IPS DF 4.7 (cell line): ENCODE results near the gene TCTN2.

ENCODE experiments used
- DNase-seq: peaks from one replicate; pipeline ENCODE4 v3.0.0-alpha.2; 2013; ENCODE audit warnings: low spot score; ENCODE audit errors: extremely low read depth

Gene TCTN2

DNA sequence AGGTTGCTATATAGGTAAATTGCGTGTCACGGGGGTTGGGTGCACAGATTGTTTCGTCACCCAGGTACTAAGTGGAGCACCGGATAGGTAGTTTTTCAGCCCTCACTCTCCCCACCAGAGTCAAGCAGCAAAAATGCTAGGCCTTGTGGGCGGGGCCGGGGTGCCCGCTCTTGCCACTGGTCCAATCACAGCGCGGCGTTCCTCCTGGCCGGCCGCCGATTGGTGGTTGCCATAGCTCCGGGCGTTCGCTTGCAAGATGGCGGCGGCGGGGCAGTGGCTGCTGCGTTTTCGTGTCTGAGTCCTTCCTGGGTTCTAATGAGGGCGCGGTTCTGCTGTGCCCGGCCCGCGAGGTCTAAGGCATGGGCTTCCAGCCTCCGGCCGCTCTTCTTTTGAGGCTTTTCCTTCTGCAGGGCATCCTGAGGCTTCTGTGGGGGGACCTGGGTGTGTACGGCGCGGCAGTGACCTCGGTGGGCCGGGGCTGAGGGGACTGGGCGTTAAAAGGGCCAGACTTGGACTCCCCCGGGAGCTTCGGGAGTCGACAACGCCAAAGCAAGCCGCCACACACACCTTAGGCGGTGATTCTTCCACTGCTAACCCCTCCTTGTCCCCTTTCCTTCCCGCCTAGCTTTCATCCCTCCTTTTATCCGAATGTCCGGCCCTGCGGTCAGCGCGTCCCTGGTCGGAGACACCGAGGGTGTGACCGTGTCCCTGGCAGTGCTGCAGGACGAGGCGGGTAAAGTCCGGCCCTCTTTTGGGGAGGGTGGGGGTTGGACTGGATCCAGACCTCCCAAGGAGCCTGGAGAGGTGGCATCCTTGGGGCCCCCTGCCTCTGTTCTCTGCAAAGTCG lies at the start of gene TCTN2:
TCTN2 (plus strand) TSS at position 232 of the 847 bp plus-strand sequence; CDS start at position 360, 128 bp downstream.
- DNase-seq, result peak; percentile 74

DNA sequence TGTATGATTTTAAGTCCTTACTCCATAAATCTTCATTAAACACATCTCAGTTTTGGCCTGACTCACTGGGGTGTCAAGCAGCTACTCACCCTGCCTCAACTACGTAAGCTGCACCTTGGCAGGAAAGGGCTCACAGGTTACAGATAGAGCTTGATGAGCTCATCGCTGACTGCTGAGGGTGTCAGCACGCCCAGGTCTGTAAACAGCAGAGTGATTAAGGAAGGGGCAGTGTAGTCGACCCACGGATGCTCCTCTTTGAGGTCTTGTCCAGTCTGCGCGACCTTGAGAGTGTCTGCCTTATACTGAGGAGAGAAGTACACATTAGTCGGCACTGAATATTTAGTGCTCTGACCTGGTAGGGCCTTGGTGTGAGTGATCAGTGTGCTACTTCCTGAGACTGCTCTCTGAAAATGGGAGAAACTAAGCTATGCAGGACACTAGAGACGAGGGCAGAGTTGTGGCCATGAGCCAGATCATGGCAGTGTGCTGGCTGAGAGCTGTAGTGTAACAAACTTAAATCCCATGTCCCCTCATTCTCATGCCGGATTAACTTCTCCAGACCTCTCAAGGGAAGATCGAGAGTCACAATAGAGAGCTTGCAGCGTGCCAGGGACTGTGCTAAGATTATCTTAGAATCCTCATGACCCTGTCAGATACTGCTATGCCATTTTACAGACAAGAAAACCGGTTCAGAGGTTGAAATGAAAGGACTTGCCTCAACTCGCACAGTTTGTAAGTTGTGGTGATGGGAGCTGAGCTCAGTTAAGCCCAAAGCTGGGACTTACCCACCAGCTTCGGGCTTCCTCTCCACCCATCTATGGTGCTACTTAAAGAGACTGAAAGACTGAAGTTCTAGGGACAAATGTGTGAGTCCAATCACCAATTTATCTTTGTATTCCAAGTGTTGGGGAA lies 49.0 kb upstream of the TCTN2 start:
- DNase-seq, result no peak

DNA sequence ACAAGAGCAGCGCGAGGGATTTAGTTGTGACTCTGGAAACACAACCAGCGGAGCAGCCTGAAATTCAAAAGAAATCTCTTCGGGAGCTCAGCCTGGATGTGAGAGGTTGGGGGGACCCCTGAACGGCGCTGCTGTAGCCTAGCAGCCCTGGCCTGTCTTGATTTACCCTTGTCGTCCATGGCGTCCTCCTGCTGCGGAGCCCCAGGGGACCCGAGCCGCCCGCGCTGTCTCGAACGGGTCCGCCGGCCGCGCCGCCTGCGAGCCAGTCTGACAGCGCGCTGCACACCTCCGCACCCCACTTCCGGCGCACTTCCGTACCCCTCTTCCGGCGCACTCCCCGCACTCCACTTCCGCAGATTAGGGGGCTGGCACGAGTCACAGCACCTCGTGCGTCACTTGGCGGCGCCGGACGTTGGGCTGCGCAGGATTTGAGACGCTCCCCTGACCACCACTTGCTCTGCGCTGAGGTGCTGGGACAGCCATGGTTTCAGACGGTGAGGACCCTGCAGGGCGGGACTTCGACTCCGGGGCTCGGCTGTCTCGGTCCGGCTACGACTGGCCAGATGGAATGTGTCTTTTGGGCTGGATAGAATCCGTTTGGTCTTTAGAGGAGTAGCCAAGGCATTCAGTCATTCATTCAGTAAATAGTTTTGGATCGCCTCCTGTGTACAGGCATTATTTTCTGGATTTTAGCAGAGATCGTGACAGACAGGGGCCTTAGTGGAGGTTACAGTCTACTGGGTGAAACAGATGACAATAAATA lies 37.4 kb upstream of the TCTN2 start, which contains the start of the genes EIF2B1 and GTF2H3:
EIF2B1 (minus strand) TSS at position 308 of the 763 bp plus-strand sequence; CDS start at position 179, 129 bp downstream.
GTF2H3 (plus strand) TSS at position 451 of the 763 bp plus-strand sequence; CDS start at position 482, 31 bp downstream.
- peak; percentile 92 for DNase-seq

DNA sequence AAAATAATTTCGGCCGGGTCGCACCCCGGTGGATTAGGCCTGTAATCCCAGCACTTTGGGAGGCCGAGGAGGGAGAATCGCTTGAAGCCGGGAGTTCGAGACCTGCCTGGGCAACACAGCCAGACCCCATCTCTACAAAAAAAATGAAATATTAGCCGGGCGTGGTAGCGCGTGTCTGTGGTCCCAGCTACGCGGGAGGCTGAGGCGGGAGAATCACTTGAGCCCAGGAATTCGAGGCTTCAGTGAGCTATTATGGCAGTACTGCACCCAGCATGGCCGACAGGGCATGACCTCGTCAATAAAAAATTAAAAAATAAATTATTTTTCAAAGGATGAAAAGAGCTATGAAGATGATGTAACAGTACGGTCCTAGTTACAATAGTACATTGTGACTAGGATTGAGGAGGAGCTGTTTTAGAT lies 36.8 kb upstream of the TCTN2 start:
- no peak for DNase-seq

DNA sequence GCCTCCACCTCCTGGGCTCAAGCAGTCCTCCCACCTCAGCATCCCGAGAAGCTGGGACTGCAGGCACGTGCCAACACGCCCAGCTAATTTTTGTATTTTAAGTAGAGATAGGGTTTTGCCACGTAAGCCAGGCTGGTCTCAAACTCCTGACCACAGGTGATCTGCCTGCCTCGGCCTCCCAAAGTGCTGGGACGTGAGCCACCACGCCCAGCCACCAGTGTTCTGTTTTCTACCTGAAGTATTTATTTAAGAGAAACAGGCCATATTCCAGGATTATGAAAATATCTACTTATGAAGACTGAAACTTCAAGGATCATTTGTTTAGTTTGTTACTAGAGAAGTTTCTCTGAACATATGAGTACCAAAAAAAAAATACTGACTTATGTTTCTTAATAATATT lies 27.0 kb upstream of the TCTN2 start:
- DNase-seq, result no peak

DNA sequence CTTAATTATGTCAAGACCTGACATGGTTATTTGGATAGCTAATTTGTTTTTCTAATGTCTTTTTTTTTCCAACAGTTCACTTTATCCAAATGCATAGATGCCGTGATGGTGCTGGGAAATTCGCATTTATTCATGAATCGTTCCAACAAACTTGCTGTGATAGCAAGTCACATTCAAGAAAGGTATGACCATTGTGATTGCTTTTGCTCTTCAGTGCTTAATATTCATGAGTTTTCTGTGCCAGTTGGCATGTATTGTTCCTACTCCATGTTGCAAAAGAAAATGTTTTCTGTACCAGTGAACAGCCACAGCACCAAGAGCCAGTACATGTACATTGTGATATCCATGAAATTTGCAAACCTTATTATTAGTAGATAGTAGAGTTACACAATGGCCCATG lies 25.5 kb upstream of the TCTN2 start:
- no peak for DNase-seq

DNA sequence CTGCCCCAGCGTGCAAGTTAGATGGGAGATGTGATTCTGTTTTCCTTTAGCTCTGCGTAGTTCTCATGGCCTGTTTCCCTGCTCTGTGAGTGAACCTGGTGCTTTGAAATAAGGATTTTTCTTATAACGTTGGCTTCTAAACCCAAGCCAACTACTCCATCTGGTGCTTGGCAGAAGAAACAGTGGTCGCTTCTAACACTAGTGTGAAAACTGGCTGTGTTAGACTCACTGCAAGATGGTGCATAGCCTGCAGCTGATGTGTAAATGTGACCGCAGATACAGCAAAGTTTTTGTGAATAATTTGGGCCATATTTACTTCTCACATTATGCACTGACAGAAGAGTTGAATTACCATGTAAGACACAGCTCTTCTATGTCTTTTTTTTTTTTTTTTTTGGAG lies 25.0 kb upstream of the TCTN2 start:
- no peak for DNase-seq

DNA sequence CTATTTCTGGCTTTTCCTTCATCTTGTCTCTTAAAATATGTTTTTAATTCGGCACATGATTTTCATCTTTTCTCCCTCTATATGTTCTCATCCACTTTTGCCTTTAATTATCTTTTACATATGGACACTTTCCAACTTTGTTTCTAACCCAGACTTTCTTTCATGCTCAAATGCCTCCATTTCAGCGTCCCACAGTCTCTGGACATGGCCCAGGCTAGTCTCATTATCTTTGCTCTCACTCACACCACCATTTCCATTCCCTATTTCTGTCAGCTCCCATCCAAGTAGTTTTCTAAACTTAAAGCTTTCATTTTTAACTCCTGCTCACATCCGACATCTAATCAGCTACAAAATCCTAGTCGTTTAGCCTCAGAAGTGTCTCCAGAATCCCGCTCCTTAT lies 22.5 kb upstream of the TCTN2 start:
- no peak for DNase-seq

DNA sequence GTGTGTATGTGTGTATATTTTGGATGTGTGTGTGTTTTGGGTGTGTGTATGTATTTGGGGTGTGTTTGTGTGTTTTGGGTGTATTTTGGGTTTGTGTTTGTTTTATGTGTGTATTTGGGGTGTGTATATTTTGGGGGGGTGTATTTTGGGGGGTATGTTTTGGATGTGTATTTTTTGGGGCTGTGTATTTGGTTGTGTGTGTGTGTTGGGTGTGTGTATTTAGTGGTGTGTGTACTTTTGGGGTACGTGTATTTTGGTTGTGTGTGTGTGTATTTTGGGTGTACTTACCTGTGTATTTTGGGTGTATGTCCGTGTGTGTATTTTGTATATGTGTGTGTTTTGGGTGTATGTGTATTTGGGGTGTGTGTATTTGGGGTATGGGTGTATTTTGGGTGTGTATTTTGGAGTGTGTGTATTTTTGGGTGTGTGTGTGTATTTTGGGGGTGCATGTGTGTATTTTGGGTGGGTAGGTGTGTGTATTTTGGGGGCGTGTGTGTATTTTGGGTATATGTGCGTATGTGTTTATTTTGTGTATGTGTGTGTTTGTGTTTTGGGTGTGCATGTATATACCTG lies 16.7 kb upstream of the TCTN2 start:
- DNase-seq, result no peak

DNA sequence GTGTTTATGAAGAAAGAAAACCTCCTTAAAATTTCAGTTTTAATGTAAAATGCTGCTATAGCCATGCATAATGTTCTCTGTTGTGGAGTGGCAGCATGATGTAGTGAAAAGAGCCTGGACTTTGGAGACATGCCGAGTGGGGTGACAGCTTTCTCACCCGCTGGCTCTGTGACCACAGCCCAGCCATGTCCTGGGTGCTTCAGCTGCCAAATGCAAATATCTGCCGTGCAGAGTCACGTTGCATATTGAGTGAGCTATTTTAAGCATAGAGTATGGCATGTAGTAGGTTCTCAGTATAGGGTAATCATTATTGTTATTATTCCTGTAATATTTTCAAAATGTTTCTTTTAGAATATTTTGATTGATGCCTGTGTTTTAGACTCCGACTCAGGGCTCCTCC lies 15.5 kb upstream of the TCTN2 start:
- DNase-seq, result no peak

DNA sequence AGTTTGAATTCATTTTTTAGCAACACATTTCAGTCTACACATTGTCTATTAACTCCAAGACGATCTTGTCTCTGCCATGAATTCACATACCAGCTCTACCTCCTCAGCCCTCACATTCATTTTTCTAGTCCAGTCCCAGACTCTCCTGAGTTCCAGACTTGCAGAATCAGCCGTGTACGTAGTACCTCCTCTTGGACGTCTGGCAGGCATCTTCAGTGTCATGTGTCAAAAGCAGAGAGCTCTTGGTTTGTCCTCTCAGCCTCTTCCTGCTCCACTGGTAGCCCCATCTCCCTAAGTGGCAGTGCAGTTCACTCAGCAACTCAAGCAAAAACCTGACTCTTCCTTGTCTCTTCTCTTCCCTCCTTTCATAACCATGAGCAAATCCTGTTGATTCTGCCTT lies 14.5 kb upstream of the TCTN2 start:
- DNase-seq, result no peak

DNA sequence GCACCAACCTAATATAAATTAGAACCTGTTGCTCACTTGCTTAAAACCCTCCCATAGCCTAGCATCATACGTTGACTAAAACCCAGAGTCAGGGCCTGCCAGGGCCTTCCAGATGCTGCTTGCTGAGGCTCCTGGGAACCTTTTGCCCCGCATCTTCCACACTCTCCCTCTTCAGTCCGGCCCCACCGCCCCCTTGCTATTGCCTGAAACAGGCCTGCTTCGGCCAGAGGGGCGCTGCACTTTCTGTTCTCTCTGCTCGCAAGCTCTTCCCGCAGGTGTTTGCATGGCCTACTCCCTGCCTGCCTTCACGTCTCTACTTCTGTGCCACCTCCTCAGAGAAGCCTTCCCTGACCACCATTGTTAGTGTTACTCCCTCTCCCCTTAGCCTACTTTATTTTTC lies 13.7 kb upstream of the TCTN2 start:
- no peak for DNase-seq

DNA sequence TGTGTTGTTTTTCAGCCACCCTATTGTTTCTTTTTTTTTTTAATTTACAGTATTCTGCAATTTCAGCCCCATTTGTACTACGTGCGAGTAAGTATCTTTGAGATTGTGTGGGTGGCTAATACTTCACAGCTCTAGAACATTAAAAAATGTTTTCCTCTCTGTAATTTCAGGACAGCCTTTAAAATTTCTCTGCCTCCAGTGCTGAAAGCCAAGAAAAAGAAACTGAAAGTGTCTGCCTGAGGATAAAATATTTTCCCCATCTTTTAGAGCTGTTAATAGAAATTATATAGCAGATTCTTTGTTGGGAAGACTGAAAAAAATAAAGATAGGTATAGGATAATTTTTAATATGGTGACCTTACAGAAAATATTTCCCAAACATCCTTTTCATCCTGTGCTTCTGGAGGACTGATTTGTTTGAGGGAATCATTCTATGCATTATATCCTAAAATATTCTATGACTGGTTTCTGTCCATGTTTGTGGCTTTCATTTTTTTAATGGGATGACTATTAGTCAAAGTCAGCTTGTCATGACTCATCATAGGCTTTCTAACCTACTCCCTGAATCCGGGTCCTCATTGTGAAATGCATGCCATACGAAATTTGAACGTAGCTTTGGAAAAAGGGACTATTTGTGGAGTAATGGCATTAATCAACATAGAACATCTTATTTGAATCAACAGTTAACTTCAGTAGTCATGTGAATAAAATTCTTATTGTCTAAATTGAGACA lies 10.8 kb upstream of the TCTN2 start:
- no peak for DNase-seq

DNA sequence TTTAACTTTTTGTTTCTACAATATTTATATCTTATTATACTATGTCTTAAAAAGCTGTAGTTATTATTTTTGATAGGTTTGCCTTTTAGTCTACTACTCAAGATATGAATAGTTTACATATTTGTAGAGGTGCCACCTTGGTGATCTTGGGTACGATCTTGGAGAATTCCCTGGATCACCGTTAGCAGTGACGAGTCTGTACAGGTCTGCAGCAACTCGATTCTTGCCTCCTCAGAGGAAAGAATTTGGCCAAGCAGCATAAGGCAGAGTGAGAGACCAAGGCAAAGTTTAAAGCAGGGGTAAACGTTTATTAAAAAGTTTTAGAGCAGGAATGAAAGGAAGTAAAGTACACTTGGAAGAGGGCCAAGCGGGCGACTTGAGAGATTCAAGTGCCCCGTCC lies 3.1 kb upstream of the TCTN2 start:
- DNase-seq, result no peak

DNA sequence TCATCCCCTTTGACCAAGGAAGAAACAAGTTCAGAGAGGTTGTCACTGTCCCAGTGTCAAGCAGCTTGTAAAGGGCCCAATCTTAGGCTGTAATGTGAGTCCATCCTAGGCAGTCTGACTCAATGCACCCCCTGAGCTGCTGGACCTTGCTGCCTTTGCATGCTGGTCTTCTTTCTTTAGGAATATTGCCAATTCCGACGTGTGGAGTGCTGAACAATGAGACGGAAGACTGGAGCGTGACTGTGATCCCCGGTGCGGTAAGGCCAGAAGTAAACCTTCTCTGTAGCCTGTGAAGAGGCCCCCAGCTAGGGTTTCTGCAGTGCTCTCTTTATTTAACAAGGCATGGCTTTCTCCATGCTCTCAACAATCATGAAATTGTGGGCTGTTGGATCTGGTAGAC lies 963 bp downstream of the TCTN2 start:
- no peak for DNase-seq

DNA sequence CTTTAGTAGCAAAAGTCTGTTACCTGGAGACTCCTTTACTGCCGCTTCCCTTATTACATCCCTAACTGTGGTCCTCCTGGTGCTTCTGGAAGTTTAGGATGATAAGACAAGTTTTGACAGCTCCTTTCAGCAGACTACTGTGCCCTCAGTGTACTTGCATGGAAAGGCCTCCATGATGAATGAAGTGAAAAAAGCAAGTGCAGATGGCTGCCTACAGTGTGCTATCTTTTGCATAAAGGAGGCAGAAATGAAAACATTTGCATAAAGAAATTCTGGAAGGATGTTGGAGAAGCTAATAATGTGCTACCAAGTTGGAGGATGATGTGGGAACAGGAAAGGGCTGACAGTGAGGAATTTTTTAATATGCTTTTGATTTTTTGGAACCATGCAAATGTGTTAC lies 4.5 kb downstream of the TCTN2 start:
- DNase-seq, result no peak

DNA sequence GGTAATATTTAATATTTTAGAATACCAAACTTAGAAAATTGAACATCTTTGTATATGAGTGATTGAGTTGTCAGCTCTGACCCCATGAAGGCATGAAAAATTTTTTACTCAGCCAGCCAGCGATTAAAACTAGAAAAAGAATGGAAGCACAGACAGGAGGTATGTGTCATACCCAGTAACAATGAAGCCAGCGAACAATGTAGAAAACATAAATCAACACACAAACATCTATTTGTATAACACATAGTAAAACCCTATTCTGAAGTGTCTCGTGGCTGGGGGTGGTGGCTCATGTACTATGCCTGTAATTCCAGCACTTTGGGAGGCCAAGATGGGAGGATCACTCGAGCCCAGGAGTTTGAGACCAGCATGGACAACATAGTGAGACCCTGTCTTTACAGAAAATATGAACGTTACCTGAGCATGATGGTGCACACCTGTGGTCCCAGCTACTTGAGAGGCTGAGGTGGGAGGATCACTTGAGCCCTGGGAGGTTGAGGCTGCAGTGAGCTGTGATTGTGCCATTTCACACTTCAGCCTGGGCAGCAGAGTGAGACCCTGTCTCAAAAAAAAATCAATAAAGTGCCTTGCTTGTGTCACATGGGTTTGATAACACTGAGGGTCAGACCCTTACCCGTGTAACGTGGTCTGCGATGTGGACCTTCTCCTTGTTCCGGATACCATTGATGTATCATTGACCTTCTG lies 5.9 kb downstream of the TCTN2 start:
- DNase-seq, result no peak

DNA sequence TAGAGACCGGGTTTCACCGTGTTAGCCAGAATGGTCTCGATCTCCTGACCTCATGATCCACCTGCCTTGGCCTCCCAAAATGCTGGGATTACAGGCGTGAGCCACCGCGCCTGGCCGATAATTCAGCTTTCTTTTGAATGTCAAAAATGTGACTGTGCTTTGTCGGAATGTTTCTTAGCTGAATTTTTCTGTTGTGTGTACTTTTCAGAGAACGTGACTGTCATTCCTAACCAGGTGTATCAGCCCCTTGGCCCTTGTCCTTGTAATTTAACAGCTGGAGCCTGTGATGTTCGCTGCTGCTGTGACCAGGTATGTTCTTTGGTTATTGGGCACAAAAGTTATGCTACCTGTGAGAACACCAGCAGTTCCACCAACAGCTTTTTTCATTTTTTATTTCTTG lies 8.1 kb downstream of the TCTN2 start:
- DNase-seq, result no peak

DNA sequence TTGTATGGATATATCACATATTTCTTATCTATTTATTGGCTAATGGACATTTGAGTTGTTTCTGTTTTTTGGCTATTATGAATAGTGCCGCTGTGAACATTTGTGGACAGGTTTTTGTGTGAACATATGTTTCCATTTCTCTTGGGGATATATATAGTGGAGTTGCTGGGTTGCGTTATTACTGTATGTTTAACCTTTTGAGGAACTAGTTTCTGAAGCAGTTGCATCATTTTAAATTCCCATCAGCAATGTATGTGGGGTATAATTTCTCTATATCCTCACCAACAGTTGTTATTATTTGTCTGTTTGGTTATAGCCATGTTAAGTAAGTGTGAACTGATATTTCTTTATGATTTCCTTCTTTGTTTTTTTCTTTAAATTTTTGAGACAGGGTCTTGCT lies 10.7 kb downstream of the TCTN2 start:
- DNase-seq, result no peak

DNA sequence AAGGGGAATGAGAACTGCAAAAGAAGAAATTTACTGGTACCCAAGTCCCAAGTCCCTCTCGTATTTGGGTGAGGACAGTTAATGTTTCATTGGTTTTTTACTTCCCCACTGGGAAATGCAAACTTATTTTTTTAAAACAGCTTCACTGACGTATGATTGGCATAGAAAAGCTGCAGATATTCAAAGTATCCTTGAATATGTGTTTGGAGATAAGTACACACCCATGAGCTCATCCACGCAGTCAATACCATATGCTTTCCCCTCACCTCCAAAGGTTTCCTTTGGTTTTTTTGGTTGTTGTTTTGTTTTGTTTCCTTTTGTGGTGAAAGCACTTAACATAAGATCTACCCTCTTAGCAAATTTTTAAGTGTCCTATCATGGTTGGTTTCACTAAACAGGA lies 13.1 kb downstream of the TCTN2 start:
- no peak for DNase-seq
